OCI-LY1 (cell line): ENCODE measurements around the gene SMARCC2.

ENCODE experiments used
- H2AFZ ChIP-seq: fragments of 200-600 bp; sonication (generic), shearing (Covaris generic); 2 replicates; pipeline ENCODE4 v1.6.0; 2014; ENCODE audit warnings: antibody characterized with exemption, mild to moderate bottlenecking, low read length
- H3F3A ChIP-seq: fragments of 200-600 bp; sonication (generic), shearing (Covaris generic); 2 replicates; pipeline ENCODE4 v1.6.0; 2014; ENCODE audit warnings: mild to moderate bottlenecking, antibody characterized with exemption, low read length, moderate library complexity; ENCODE audit not compliant: insufficient read depth
- H3K27ac ChIP-seq: fragments of 200-600 bp; sonication (generic); 2 replicates; pipeline ENCODE4 v1.5.1; 2014; ENCODE audit warnings: low read length, mixed run types, mild to moderate bottlenecking, low read depth; ENCODE audit not compliant: poor library complexity, severe bottlenecking
- H3K27me3 ChIP-seq: fragments of 200-600 bp; sonication (generic); 2 replicates; pipeline ENCODE4 v1.6.0; 2014; ENCODE audit warnings: antibody characterized with exemption, mild to moderate bottlenecking, low read length, moderate library complexity; ENCODE audit not compliant: insufficient read depth
- H3K36me3 ChIP-seq: fragments of 200-600 bp; sonication (generic); 2 replicates; pipeline ENCODE4 v1.6.1; 2014; ENCODE audit warnings: mild to moderate bottlenecking, antibody characterized with exemption, low read length, moderate library complexity, mixed read lengths; ENCODE audit not compliant: insufficient read depth
- H3K4me1 ChIP-seq: fragments of 200-600 bp; sonication (generic); 2 replicates; pipeline ENCODE4 v1.5.1; 2014; ENCODE audit warnings: mild to moderate bottlenecking, low read length, moderate library complexity; ENCODE audit not compliant: insufficient read depth, severe bottlenecking
- H3K4me2 ChIP-seq: fragments of 200-600 bp; sonication (generic), shearing (Covaris generic); 2 replicates; pipeline ENCODE4 v1.6.1; 2014; ENCODE audit warnings: low read length
- H3K4me3 ChIP-seq: fragments of 200-600 bp; sonication (generic); 2 replicates; pipeline ENCODE4 v1.5.1; 2014; ENCODE audit warnings: low read length, low read depth, mild to moderate bottlenecking, mixed read lengths; ENCODE audit not compliant: poor library complexity, severe bottlenecking
- H3K79me2 ChIP-seq: fragments of 200-600 bp; shearing (Covaris generic); 2 replicates; pipeline ENCODE4 v1.6.1; 2016; ENCODE audit warnings: mixed run types, low read length, mixed read lengths; ENCODE audit not compliant: insufficient read depth
- H3K9ac ChIP-seq: fragments of 200-600 bp; sonication (generic), shearing (Covaris generic); 2 replicates; pipeline ENCODE4 v1.6.1; 2014; ENCODE audit warnings: mild to moderate bottlenecking, low read length, mixed read lengths
- H3K9me2 ChIP-seq: fragments of 200-600 bp; sonication (generic), shearing (Covaris generic); 2 replicates; pipeline ENCODE4 v1.6.1; 2014; ENCODE audit warnings: low read depth, mild to moderate bottlenecking, low read length, mixed read lengths
- H3K9me3 ChIP-seq: fragments of 200-600 bp; shearing (Covaris generic); 2 replicates; pipeline ENCODE4 v1.6.1; 2014; ENCODE audit warnings: low read length, mixed read lengths
- H4K20me1 ChIP-seq: fragments of 200-600 bp; sonication (generic), shearing (Covaris generic); 2 replicates; pipeline ENCODE4 v1.6.0; 2016; ENCODE audit warnings: mild to moderate bottlenecking, low read length; ENCODE audit not compliant: insufficient read depth
- CTCF ChIP-seq: fragments of 200-600 bp; sonication (generic), shearing (Covaris generic); IDR thresholded peaks from 2 replicates; pipeline ENCODE4 v1.5.1; 2017; ENCODE audit warnings: mild to moderate bottlenecking, antibody characterized with exemption, low read length, moderate library complexity, mixed read lengths
- EZH2 ChIP-seq: fragments of 200-600 bp; sonication (generic), shearing (Covaris generic); IDR thresholded peaks from 2 replicates; pipeline ENCODE4 v1.8.0; 2017; ENCODE audit warnings: borderline replicate concordance, mixed run types, mild to moderate bottlenecking, antibody characterized with exemption, low read length, moderate library complexity, mixed read lengths

Gene SMARCC2

GRCh38 chr12:56153678-56154065 lies 35.6 kb downstream of the SMARCC2 start:
- H3K9me3 ChIP-seq: no peaks in the 10 kb centered on the region
- no peak for TF ChIP-seq EZH2
- TF ChIP-seq CTCF: no peak
- peak overlapping the region; percentile 91 for H3K4me2 ChIP-seq
- H2AFZ ChIP-seq: no peak overlapping the region
- H3K4me3 ChIP-seq: peak overlapping the region; percentile 77
- no peaks in the 10 kb centered on the region for H3K9me2 ChIP-seq
- H4K20me1 ChIP-seq: no peaks in the 10 kb centered on the region
- no peaks in the 10 kb centered on the region for H3F3A ChIP-seq
- peaks cover 41% of the 10 kb centered on the region for H3K4me1 ChIP-seq
- H3K9ac ChIP-seq: peak overlapping the region; percentile 88; the same call in 1 of the 2 replicates
- H3K79me2 ChIP-seq: peaks cover 4% of the 10 kb centered on the region
- no peaks in the 10 kb centered on the region for H3K27me3 ChIP-seq
- H3K36me3 ChIP-seq: peaks cover 6% of the 10 kb centered on the region; the same call in 1 of the 2 replicates
- peak overlapping the region; percentile 91 for H3K27ac ChIP-seq

DNA sequence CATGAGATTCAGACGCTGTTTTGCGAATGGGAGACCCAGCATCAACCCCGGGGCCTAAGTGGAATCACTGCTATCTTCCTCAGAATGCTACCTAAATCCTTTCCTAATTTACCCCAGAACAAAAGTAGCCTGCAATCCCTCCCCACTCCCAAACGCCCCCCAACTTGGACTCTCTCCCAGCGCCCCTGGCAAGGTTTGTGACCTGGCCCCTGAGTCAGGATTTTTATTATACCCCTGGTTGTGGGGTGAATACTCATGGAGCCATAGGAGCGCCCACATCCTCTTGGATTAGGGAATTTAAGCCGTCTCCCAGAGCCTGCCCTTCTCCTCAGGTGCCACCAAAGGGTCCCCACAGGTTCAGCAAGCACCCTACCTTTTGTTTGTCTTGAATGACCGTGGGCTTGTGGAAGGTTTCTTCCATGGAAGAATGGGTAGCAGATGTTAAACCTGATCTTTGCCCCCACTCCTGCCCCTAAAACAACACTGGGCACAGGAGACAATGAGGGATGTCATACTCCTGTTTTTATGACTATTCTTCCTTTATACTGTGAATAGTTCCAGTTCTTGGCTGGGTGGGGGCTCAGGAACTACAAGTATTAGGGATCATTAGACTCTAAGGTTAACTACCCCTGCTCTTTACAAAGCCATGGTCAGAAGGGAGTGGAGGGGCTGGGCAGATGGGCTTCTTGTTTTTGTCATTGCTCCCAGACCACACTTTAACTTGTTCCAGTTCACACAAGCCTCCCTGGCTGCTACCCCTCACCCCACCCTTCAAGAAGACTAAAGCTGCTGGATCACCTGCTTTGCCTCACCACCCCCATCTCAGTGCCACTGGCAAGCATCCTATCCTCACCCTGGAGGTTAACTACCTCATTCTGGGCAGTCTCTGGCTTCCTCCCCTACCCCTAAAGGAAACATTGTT lies 36.3 kb downstream of the SMARCC2 start:
- no peaks in the 10 kb centered on the region for H3K9me3 ChIP-seq
- H3K27me3 ChIP-seq: no peaks in the 10 kb centered on the region
- TF ChIP-seq CTCF (no peak), EZH2 (no peak)
- no peaks in the 10 kb centered on the region for H3K79me2 ChIP-seq
- peaks cover 41% of the 10 kb centered on the region for H3K4me1 ChIP-seq
- H3K36me3 ChIP-seq: peaks cover 6% of the 10 kb centered on the region; the same call in 1 of the 2 replicates
- H3K9ac ChIP-seq: peak overlapping the region; percentile 88
- peak overlapping the region; percentile 91 for H3K4me2 ChIP-seq
- no peaks in the 10 kb centered on the region for H3F3A ChIP-seq
- H3K27ac ChIP-seq: peak overlapping the region; percentile 91
- no peaks in the 10 kb centered on the region for H3K9me2 ChIP-seq
- no peaks in the 10 kb centered on the region for H4K20me1 ChIP-seq
- peak overlapping the region; percentile 77 for H3K4me3 ChIP-seq
- H2AFZ ChIP-seq: no peak overlapping the region

- Histone ChIP-seq H3K9me3 (no peaks in the 10 kb centered on the region), H3K9me2 (no peaks in the 10 kb centered on the region), H3K27me3 (no peaks in the 10 kb centered on the region), H3F3A (no peaks in the 10 kb centered on the region), H3K79me2 (no peaks in the 10 kb centered on the region), H3K4me2 (peak within 1 kb of the TSS; percentile 91), H2AFZ (peak within 1 kb of the TSS; percentile 24; the same call in 1 of the 2 replicates), H4K20me1 (no peaks in the 10 kb centered on the region), H3K4me3 (peak within 1 kb of the TSS; percentile 77), H3K4me1 (peaks cover 36% of the 10 kb centered on the region), H3K36me3 (peaks cover 6% of the 10 kb centered on the region; the same call in 1 of the 2 replicates), H3K9ac (peak within 1 kb of the TSS; percentile 88), H3K27ac (peak within 1 kb of the TSS; percentile 91)
- TF ChIP-seq CTCF (no peak), EZH2 (no peak)
These were observed 37.0 kb downstream of the SMARCC2 start, which contains the start of gene MYL6B for GRCh38 chr12:56152132-56152755. TSS of gene MYL6B (plus strand) at chr12:56152587. CDS start at chr12:56153919, 1,332 bp downstream.
